Peyer's patch (tissue), 4 donors: Measurements from ENCODE around the gene PCK2. TPM values are rescaled to one million over a fixed set of nuclear protein-coding genes. Genes with fewer than 3 reads are reported as not detected.

Source experiments
- DNase-seq, 3 donors: peaks; one replicate each; pipeline ENCODE4 v3.0.0-alpha.2; 2017 to 2019
- H3K27ac ChIP-seq, 4 donors: fragments of 200-600 bp; sonication (generic); one replicate each; pipeline ENCODE4 v1.5.1; 2016 to 2019
- H3K27me3 ChIP-seq, 2 donors: fragments of 200-600 bp; sonication (generic); one replicate each; pipeline ENCODE4 v1.5.1; 2019
- H3K36me3 ChIP-seq, 3 donors: fragments of 200-600 bp; sonication (generic); one replicate each; pipeline ENCODE4 v1.5.1; 2016 to 2019
- H3K4me1 ChIP-seq, 4 donors: fragments of 200-600 bp; sonication (generic); one replicate each; pipeline ENCODE4 v1.5.1; 2016 to 2019
- H3K4me3 ChIP-seq, 4 donors: fragments of 200-600 bp; sonication (generic); 1 replicate in 3 of 4; 2 replicates in 1 of 4; pipeline ENCODE4 v1.5.1; 2016 to 2019; ENCODE audit warnings: mild to moderate bottlenecking in 1 of 4
- H3K9me3 ChIP-seq, 4 donors: fragments of 200-600 bp; sonication (generic); one replicate each; pipeline ENCODE4 v1.5.1; 2016 to 2019; ENCODE audit warnings: mild to moderate bottlenecking in 1 of 4
- POLR2A ChIP-seq, 2 donors: fragments of 450-650 bp; IDR thresholded peaks; one replicate each; pipeline ENCODE4 v1.5.1; 2017; ENCODE audit warnings: antibody characterized with exemption in 2 of 2, mild to moderate bottlenecking in 2 of 2, moderate library complexity in 2 of 2
- total RNA-seq, 4 donors: library from RNA; depleted of rRNA; stranded (reverse); fragments of >200 nt; gene quantifications; one replicate each; pipeline ENCODE4 v1.1.0, GENCODE V29; 2016
- TF ChIP-seq, protein P1 (sequence below), 6 experiments: fragments of 450-650 bp in 4 of 6; fragments of 200-600 bp in 2 of 6; sonication (generic) in 1 of 6; IDR thresholded peaks; one replicate each; pipeline ENCODE4 v1.5.1; 2017 to 2019; ENCODE audit warnings: antibody characterized with exemption in 6 of 6, mild to moderate bottlenecking in 3 of 6, moderate library complexity in 1 of 6

The PCK2 gene
- total RNA-seq, 4 donors from 2014 or later = 53.6 to 820 (median 644) TPM

DNA sequence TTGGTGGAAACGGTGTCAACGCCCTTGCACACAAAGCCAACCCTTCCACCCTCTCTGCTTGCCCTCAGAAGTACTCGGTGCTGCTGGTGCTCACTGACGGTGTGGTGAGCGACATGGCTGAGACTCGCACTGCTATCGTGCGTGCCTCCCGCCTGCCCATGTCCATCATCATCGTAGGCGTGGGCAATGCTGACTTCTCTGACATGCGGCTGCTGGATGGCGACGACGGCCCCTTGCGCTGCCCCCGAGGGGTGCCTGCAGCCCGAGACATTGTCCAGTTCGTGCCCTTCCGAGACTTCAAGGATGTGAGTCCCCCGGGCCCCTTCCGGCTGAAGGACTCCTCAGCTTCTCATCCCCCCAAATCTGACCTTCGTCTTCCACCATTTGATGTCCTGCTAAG lies 17.0 kb upstream of the PCK2 start:
- no peaks in the 10 kb centered on the region for H3K36me3 ChIP-seq
- no peak for DNase-seq
- no peak overlapping the region for H3K4me3 ChIP-seq
- H3K4me1 ChIP-seq = peaks cover 0 to 33% (median 10%) of the 10 kb centered on the region in 4 donors
- no peaks in the 10 kb centered on the region for H3K9me3 ChIP-seq
- no peaks in the 10 kb centered on the region for H3K27me3 ChIP-seq
- no peak for TF ChIP-seq POLR2A (IDR thresholded peaks at IDR 0.05)
- no peak overlapping the region for H3K27ac ChIP-seq

DNA sequence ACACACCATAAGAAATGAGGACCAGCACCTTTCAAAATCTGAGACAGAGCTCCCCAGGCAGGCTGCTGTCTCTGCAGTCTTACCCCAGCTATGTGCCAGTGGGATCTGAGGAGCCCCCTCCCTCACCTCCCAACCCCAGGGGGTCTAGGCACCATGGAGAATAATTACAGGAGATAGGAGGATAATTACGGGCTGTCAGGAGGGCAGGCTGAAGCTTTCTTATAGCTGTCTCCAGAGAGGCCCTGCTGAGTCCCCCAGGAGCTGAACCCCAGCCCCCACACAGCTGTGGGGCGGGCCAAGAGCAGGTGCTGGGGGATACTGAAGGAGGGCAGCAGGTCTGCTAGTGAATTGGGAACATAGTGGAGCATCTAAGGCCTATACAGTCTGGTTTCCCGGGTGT lies 16.0 kb upstream of the PCK2 start:
- TF ChIP-seq, protein P1, sequence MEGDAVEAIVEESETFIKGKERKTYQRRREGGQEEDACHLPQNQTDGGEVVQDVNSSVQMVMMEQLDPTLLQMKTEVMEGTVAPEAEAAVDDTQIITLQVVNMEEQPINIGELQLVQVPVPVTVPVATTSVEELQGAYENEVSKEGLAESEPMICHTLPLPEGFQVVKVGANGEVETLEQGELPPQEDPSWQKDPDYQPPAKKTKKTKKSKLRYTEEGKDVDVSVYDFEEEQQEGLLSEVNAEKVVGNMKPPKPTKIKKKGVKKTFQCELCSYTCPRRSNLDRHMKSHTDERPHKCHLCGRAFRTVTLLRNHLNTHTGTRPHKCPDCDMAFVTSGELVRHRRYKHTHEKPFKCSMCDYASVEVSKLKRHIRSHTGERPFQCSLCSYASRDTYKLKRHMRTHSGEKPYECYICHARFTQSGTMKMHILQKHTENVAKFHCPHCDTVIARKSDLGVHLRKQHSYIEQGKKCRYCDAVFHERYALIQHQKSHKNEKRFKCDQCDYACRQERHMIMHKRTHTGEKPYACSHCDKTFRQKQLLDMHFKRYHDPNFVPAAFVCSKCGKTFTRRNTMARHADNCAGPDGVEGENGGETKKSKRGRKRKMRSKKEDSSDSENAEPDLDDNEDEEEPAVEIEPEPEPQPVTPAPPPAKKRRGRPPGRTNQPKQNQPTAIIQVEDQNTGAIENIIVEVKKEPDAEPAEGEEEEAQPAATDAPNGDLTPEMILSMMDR (IDR thresholded peaks at IDR 0.05) = no peak
- no peak for TF ChIP-seq POLR2A (IDR thresholded peaks at IDR 0.05)

DNA sequence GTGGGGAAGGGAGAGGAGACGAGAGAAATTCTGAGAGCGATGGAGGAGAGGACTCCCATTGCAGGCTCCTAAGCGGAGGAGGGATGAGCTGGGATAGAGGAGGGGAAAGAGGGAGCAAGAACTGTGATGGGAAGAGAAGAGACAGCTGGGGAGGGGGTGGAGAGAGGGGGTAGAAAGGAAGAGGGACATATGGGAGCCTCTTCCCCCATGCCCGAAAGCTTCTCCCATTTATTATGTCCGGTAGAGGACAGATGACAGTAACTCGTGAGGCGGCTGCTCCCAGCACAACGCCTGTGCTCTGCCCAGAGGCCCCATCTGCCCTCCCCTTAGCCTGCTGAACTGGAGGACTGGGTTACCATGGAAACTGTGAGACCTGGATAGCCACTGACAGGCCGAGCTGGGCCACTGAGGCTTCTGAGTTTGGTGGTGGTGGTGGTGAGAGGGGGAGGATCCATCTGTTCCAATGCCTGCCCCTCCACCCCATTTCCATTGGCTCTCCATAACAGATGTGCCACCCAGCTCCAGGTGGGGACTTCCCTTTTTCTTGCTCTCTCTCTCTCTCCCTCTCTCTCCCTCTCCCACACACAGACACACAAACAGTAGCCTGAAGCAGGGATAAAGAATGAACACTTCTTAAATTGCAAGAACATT lies 14.5 kb upstream of the PCK2 start:
- Histone ChIP-seq H3K4me1 (peaks cover 0 to 18% (median 8%) of the 10 kb centered on the region in 4 donors), H3K27me3 (no peaks in the 10 kb centered on the region), H3K4me3 (peak overlapping the region in 1 of 4 donors; percentile 79), H3K27ac (no peak overlapping the region), H3K36me3 (no peaks in the 10 kb centered on the region), H3K9me3 (no peaks in the 10 kb centered on the region)
- DNase-seq = no peak
- TF ChIP-seq, protein P1 (IDR thresholded peaks at IDR 0.05) = no peak
- no peak for TF ChIP-seq POLR2A (IDR thresholded peaks at IDR 0.05)

More for the DNA sequence above, 16.0 kb upstream of the PCK2 start:
- Histone ChIP-seq H3K9me3 (no peaks in the 10 kb centered on the region), H3K4me1 (peaks cover 0 to 22% (median 10%) of the 10 kb centered on the region in 4 donors), H3K36me3 (no peaks in the 10 kb centered on the region), H3K4me3 (no peak overlapping the region), H3K27me3 (no peaks in the 10 kb centered on the region), H3K27ac (no peak overlapping the region)
- DNase-seq = no peak

DNA sequence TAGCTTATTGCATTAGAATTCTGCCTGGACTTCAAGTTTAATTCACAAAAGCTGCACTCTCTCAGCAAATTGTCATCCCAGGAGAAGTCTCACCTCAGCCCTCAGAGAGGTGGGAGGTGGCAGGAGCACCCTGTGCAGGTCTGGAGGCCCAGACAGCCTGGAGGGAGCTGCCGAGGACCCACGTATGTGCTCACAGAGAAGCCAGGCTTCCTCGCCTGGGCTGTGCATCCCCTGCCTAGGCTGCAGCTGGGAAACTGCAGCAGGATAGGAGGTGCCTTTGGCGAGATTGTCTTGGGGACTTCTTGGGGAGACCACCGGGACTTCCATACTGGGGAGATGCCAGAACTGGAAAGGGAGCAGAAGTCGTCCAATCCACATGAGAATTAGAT lies 14.0 kb upstream of the PCK2 start:
- Histone ChIP-seq H3K9me3 (no peaks in the 10 kb centered on the region), H3K27ac (peak overlapping the region in 1 of 4 donors; percentile 98), H3K27me3 (no peaks in the 10 kb centered on the region), H3K4me1 (peaks cover 0 to 16% (median 8%) of the 10 kb centered on the region in 4 donors), H3K4me3 (peak overlapping the region in 1 of 4 donors; percentile 79), H3K36me3 (no peaks in the 10 kb centered on the region)
- no peak for DNase-seq
- TF ChIP-seq POLR2A (IDR thresholded peaks at IDR 0.05) = no peak
- TF ChIP-seq, protein P1 (IDR thresholded peaks at IDR 0.05) = no peak

DNA sequence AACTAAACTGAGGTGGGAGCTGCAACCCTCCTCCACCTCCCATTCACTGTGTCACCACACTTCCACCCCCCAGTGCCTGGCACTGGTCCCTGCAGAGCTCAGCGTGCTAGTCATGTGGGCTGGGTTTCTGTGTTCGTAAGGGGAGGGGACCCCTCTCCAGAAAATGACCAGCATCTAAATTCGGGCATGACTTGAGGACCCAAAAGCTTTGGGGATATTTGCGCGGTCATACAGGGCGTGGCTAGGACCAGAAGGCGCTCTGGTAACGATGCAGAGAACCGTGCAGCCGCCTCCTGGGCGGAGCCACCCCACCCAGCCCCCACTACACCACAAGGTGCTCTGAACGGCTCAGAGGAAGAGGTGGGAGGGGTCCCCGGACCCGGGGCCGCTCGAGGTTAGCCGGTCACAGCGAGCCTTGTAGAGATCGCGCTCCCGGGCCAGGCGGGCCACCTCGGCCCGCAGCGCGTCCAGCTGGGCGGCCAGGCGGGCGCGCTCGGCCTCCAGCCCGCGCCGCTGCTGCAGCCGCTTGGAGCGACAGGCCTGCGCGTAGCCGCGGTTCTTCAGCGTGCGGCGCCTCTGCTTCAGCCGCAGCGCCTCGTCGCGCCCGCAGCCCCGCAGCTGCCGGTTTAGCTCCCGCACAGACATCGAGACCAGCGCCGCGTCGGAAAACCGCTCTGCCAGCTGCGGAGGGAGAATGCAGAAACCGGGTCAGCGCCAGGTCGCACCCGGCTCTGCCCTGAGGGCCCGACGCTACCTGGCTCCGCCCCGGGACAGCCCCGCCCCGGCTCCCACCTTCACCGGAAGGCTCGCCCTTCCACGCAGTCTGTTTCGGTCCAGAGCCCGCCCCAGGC lies 13.0 kb upstream of the PCK2 start:
- Histone ChIP-seq H3K27me3 (no peaks in the 10 kb centered on the region), H3K36me3 (no peaks in the 10 kb centered on the region), H3K4me3 (peak overlapping the region; percentile 67 to 95 (median 77)), H3K27ac (peak overlapping the region; percentile 86 to 98 (median 92)), H3K9me3 (no peaks in the 10 kb centered on the region), H3K4me1 (peaks cover 0 to 12% (median 5%) of the 10 kb centered on the region in 4 donors)
- DNase-seq = peak; percentile 83 to 93 (median 90)
- TF ChIP-seq, protein P1 (IDR thresholded peaks at IDR 0.05) = peak in 1 of 6 experiments; percentile 17
- TF ChIP-seq POLR2A (IDR thresholded peaks at IDR 0.05) = peak; percentile 87 to 90

DNA sequence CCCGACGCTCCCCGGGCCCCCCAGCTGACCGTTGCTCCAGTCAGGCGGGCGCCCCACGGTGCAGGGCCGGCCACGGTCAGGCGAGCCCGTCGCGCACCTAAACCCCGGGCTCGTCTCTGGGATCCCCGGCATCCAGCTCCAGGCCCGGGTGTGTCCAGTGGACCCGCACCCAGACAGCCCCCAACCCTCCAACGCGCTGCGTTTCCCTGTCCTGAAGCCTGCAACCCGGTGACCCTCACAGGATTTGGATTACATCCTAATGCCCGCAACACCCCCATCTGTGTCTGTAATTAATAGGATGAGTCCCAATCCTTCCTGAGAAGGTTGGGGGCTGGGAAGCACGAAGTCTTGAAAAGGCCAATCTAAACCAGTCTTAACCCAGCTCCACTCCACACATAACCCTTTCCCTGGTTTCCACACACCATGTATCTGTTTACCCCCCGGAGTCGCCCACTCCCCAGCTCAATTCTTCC lies 12.3 kb upstream of the PCK2 start:
- Histone ChIP-seq H3K4me3 (peak overlapping the region; percentile 67 to 95 (median 77)), H3K36me3 (no peaks in the 10 kb centered on the region), H3K27ac (peak overlapping the region; percentile 86 to 98 (median 92)), H3K9me3 (no peaks in the 10 kb centered on the region), H3K4me1 (peaks cover 0 to 12% (median 5%) of the 10 kb centered on the region in 4 donors), H3K27me3 (no peaks in the 10 kb centered on the region)
- DNase-seq = no peak
- TF ChIP-seq POLR2A (IDR thresholded peaks at IDR 0.05) = peak in 1 of 2 donors; percentile 4
- TF ChIP-seq, protein P1 (IDR thresholded peaks at IDR 0.05) = no peak
